ENCODE results near the gene GSTM2. TPM values are rescaled to one million over a fixed set of nuclear protein-coding genes. Genes with fewer than 3 reads are reported as not detected.
"Not testable (repeated sequence)": the region's sequence is repeated elsewhere in the genome, so short reads cannot be mapped to it uniquely, and the experiment has no call there.

The GSTM2 gene
- total RNA-seq, 4 donors from 2014 or later, result 37.1 to 73.6 (median 62.3) TPM

GRCh38 chr1:109659145-109659544 lies 8.7 kb upstream of the GSTM2 start:
- Histone ChIP-seq H3K9me3 (no peaks in the 10 kb centered on the region), H3K4me1 (peaks cover 23 to 36% of the 10 kb centered on the region in 2 donors), H3K36me3 (no peaks in the 10 kb centered on the region), H3K27ac (peak overlapping the region; percentile 59 to 76 (median 69)), H3K27me3 (no peaks in the 10 kb centered on the region), H3K4me3 (replicated peaks in 1 of 3) (no peak overlapping the region)
- DNase-seq, result no peak
- intact Hi-C loops (cut with DNase I), result no loop called here
- TF ChIP-seq CTCF (IDR thresholded peaks at IDR 0.05), result no peak
- TF ChIP-seq POLR2A (IDR thresholded peaks at IDR 0.05), result no peak
- 57 to 67% methylated on average over 2 of the region's 2 CpGs for WGBS, 2 donors

- Histone ChIP-seq H3K9me3 (no peaks in the 10 kb centered on the region), H3K27ac (peak overlapping the region; percentile 59 to 76 (median 69)), H3K4me3 (replicated peaks in 1 of 3) (no peak overlapping the region), H3K36me3 (no peaks in the 10 kb centered on the region), H3K27me3 (no peaks in the 10 kb centered on the region), H3K4me1 (peaks cover 20 to 27% of the 10 kb centered on the region in 2 donors)
- TF ChIP-seq CTCF (IDR thresholded peaks at IDR 0.05), result no peak
- TF ChIP-seq POLR2A (IDR thresholded peaks at IDR 0.05), result no peak
- intact Hi-C loops (cut with DNase I), result no loop called here
- WGBS, 2 donors, result 34 to 36% methylated on average over 5 of the region's 5 CpGs
- DNase-seq, result peak; percentile 88 to 90
Measured at GRCh38 chr1:109659997-109660690, 7.7 kb upstream of the GSTM2 start.

GRCh38 chr1:109660691-109661026 lies 7.2 kb upstream of the GSTM2 start:
- DNase-seq; H3K9me3 ChIP-seq; intact Hi-C loops (cut with DNase I); H3K36me3 ChIP-seq; H3K4me3 ChIP-seq (replicated peaks in 1 of 3); H3K27me3 ChIP-seq: not testable (repeated sequence)
- Histone ChIP-seq H3K4me1 (peaks cover 17 to 23% of the 10 kb centered on the region in 2 donors), H3K27ac (peak overlapping the region; percentile 54 to 76 (median 69))
- 41 to 42% methylated on average over 3 to 4 of the region's 4 CpGs for WGBS, 2 donors

- H3K36me3 ChIP-seq, result no peaks in the 10 kb centered on the region
- DNase-seq, result no peak
- peak overlapping the region in 2 of 3 donors; percentile 43 to 44 for H3K27ac ChIP-seq
- peaks cover 17 to 23% of the 10 kb centered on the region in 2 donors for H3K4me1 ChIP-seq
- no peak overlapping the region for H3K4me3 ChIP-seq (replicated peaks in 1 of 3)
- 64 to 74% methylated on average over 2 of the region's 2 CpGs for WGBS, 2 donors
- TF ChIP-seq POLR2A (IDR thresholded peaks at IDR 0.05) (no peak), CTCF (IDR thresholded peaks at IDR 0.05) (no peak)
- intact Hi-C loops (cut with DNase I), result no loop called here
- H3K9me3 ChIP-seq, result no peaks in the 10 kb centered on the region
- no peaks in the 10 kb centered on the region for H3K27me3 ChIP-seq
Measured at GRCh38 chr1:109661391-109661790, 6.5 kb upstream of the GSTM2 start.

GRCh38 chr1:109664671-109665070 lies 3.2 kb upstream of the GSTM2 start:
- Histone ChIP-seq H3K4me3 (replicated peaks in 1 of 3) (no peak overlapping the region), H3K27ac (no peak overlapping the region), H3K4me1 (peaks cover 12 to 16% of the 10 kb centered on the region in 2 donors), H3K27me3 (no peaks in the 10 kb centered on the region), H3K9me3 (no peaks in the 10 kb centered on the region), H3K36me3 (no peaks in the 10 kb centered on the region)
- no peak for TF ChIP-seq POLR2A (IDR thresholded peaks at IDR 0.05)
- no peak for TF ChIP-seq CTCF (IDR thresholded peaks at IDR 0.05)
- intact Hi-C loops (cut with DNase I), result no loop called here
- 34 to 91% methylated on average over 1 of the region's 1 CpG for WGBS, 2 donors
- no peak for DNase-seq
